Loucy (cell line): ENCODE measurements around the gene NPTN.

Experiments
- H2AFZ ChIP-seq: fragments of 200-600 bp; sonication (generic); 2 replicates; pipeline ENCODE4 v1.6.0; 2016; ENCODE audit warnings: antibody characterized with exemption, mild to moderate bottlenecking, low read length, moderate library complexity
- H3F3A ChIP-seq: fragments of 200-600 bp; 2 replicates; pipeline ENCODE4 v1.6.0; 2016; ENCODE audit warnings: antibody characterized with exemption, low read depth, mild to moderate bottlenecking
- H3K27me3 ChIP-seq: fragments of 200-600 bp; sonication (generic); 2 replicates; pipeline ENCODE4 v1.6.1; 2014; ENCODE audit warnings: low read length, mild to moderate bottlenecking; ENCODE audit not compliant: insufficient read depth, poor library complexity, severe bottlenecking
- H3K36me3 ChIP-seq: fragments of 200-600 bp; sonication (generic); 2 replicates; pipeline ENCODE4 v1.6.1; 2016; ENCODE audit warnings: low read length; ENCODE audit not compliant: insufficient read depth
- H3K4me1 ChIP-seq: fragments of 200-600 bp; sonication (generic); 2 replicates; pipeline ENCODE4 v1.5.1; 2014; ENCODE audit warnings: low read length, mild to moderate bottlenecking; ENCODE audit not compliant: insufficient read depth, poor library complexity, severe bottlenecking
- H3K4me2 ChIP-seq: fragments of 200-600 bp; sonication (generic); 2 replicates; pipeline ENCODE4 v1.6.0; 2014; ENCODE audit warnings: antibody characterized with exemption, low read length, low read depth, mild to moderate bottlenecking; ENCODE audit not compliant: poor library complexity, severe bottlenecking
- H3K4me3 ChIP-seq: fragments of 200-600 bp; sonication (generic); 2 replicates; pipeline ENCODE4 v1.5.1; 2014; ENCODE audit warnings: low read length, mild to moderate bottlenecking, mixed read lengths; ENCODE audit not compliant: poor library complexity, severe bottlenecking
- H3K79me2 ChIP-seq: fragments of 200-600 bp; sonication (generic); 2 replicates; pipeline ENCODE4 v1.6.1; 2014; ENCODE audit warnings: low read length; ENCODE audit not compliant: insufficient read depth
- H3K9ac ChIP-seq: fragments of 200-600 bp; sonication (generic); 2 replicates; pipeline ENCODE4 v1.6.0; 2014; ENCODE audit warnings: mild to moderate bottlenecking, low read depth, low read length, moderate library complexity; ENCODE audit not compliant: poor library complexity, severe bottlenecking
- H3K9me2 ChIP-seq: fragments of 200-600 bp; sonication (generic); replicated peaks from 2 replicates; pipeline ENCODE4 v1.6.1; 2016; ENCODE audit warnings: low read depth, low read length, mixed read lengths
- H3K9me3 ChIP-seq: fragments of 200-600 bp; sonication (generic); 2 replicates; pipeline ENCODE4 v1.6.1; 2014; ENCODE audit warnings: mild to moderate bottlenecking, antibody characterized with exemption, low read length, low read depth; ENCODE audit not compliant: insufficient read depth
- H4K20me1 ChIP-seq: fragments of 200-600 bp; sonication (generic); 2 replicates; pipeline ENCODE4 v1.6.0; 2014; ENCODE audit warnings: antibody characterized with exemption, low read length, mild to moderate bottlenecking; ENCODE audit not compliant: insufficient read depth, poor library complexity, severe bottlenecking
- EZH2phosphoT487 ChIP-seq: fragments of 200-600 bp; IDR thresholded peaks from 2 replicates; pipeline ENCODE4 v1.6.1; 2018; ENCODE audit warnings: antibody characterized with exemption, mild to moderate bottlenecking, moderate library complexity, borderline replicate concordance
- TF ChIP-seq, protein P1 (sequence below): fragments of 200-600 bp; sonication (generic); conservative IDR thresholded peaks from 2 replicates; pipeline ENCODE4 v1.5.1; 2014; ENCODE audit warnings: mild to moderate bottlenecking, antibody characterized with exemption, low read length

The NPTN gene

DNA sequence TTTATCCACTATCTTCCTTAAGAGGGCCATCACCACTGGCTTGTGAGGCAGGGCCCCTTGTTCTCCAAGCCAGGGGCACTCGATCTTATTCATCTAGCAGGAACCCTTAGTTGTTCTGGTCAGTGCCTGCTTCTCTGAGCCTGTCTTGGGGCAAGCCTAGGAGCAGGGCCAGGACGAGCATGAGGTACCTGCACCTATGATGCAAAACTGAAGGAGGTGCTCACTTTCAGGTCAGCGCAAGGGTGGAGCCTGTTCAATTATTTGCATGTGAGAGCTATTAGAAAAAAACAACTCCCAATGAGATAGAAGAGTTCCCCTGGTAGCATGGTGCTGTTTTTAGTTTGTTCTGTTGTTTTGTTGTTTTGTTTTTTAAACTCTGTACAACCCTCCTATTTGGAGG, 46.0 kb upstream of the NPTN start:
- H3K9me3 ChIP-seq: no peaks in the 10 kb centered on the region
- H3K9ac ChIP-seq: no peak overlapping the region
- no peak overlapping the region for H3K4me2 ChIP-seq
- H3K4me1 ChIP-seq: no peaks in the 10 kb centered on the region
- H3K27me3 ChIP-seq: no peaks in the 10 kb centered on the region
- no peaks in the 10 kb centered on the region for H3K9me2 ChIP-seq
- no peak overlapping the region for H3K4me3 ChIP-seq
- H3K79me2 ChIP-seq: no peaks in the 10 kb centered on the region
- no peaks in the 10 kb centered on the region for H3F3A ChIP-seq
- H2AFZ ChIP-seq: no peak overlapping the region
- no peaks in the 10 kb centered on the region for H4K20me1 ChIP-seq
- TF ChIP-seq, protein P1, sequence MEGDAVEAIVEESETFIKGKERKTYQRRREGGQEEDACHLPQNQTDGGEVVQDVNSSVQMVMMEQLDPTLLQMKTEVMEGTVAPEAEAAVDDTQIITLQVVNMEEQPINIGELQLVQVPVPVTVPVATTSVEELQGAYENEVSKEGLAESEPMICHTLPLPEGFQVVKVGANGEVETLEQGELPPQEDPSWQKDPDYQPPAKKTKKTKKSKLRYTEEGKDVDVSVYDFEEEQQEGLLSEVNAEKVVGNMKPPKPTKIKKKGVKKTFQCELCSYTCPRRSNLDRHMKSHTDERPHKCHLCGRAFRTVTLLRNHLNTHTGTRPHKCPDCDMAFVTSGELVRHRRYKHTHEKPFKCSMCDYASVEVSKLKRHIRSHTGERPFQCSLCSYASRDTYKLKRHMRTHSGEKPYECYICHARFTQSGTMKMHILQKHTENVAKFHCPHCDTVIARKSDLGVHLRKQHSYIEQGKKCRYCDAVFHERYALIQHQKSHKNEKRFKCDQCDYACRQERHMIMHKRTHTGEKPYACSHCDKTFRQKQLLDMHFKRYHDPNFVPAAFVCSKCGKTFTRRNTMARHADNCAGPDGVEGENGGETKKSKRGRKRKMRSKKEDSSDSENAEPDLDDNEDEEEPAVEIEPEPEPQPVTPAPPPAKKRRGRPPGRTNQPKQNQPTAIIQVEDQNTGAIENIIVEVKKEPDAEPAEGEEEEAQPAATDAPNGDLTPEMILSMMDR: no peak
- TF ChIP-seq EZH2phosphoT487: no peak
- no peaks in the 10 kb centered on the region for H3K36me3 ChIP-seq

DNA sequence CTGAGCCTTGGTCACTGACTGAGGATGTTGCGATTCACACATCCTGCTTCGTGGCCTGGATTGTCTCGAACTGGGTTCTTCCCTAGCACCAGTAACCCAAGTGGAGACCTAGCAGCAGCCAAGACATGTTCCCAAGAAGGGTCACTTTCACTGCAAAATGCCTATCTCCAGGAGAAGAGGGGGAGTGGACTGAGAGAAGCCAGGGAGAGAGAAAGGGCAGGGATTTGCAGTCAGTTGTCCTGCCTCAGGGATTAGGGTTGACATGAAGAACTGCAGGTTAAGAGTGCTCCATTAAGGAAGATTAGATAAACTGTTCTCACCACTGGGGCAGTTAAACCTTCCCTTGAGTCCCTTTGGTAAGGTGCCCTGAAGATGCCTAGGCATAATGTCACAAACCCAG, 45.3 kb upstream of the NPTN start:
- Histone ChIP-seq H3K9ac (no peak overlapping the region), H4K20me1 (no peaks in the 10 kb centered on the region), H3K27me3 (no peaks in the 10 kb centered on the region), H3K4me3 (no peak overlapping the region), H2AFZ (no peak overlapping the region), H3K9me2 (no peaks in the 10 kb centered on the region), H3K79me2 (no peaks in the 10 kb centered on the region), H3K9me3 (no peaks in the 10 kb centered on the region), H3F3A (no peaks in the 10 kb centered on the region), H3K36me3 (no peaks in the 10 kb centered on the region), H3K4me1 (no peaks in the 10 kb centered on the region), H3K4me2 (no peak overlapping the region)
- TF ChIP-seq, protein P1: no peak
- TF ChIP-seq EZH2phosphoT487: no peak

DNA sequence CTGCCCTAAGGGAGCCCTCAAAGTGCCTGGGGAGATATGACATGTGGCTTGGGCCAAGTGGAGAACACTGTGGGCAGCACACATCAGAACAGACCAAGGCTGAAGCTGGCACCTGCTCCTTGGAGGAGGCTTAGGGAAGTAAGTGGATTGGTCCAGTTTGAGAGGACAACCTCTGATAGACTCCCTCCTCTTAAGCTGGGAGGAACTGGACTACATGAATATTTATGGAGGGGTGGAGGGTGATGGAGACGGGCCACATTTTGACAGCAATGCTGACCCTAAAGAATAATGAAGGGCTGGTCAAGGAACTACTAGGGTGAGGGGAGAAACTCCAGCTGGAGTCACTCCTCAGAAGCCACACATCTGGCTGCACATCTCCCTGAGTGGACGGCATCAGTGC, 44.5 kb upstream of the NPTN start:
- no peaks in the 10 kb centered on the region for H3K27me3 ChIP-seq
- no peak overlapping the region for H3K4me2 ChIP-seq
- no peak overlapping the region for H2AFZ ChIP-seq
- H3K4me3 ChIP-seq: no peak overlapping the region
- H3K4me1 ChIP-seq: no peaks in the 10 kb centered on the region
- TF ChIP-seq, protein P1: no peak
- TF ChIP-seq EZH2phosphoT487: no peak
- H3F3A ChIP-seq: no peaks in the 10 kb centered on the region
- no peaks in the 10 kb centered on the region for H3K36me3 ChIP-seq
- H3K9me2 ChIP-seq: no peaks in the 10 kb centered on the region
- no peaks in the 10 kb centered on the region for H4K20me1 ChIP-seq
- no peaks in the 10 kb centered on the region for H3K9me3 ChIP-seq
- H3K9ac ChIP-seq: no peak overlapping the region
- H3K79me2 ChIP-seq: no peaks in the 10 kb centered on the region
